Raji (cell line): Measurements from ENCODE around the gene ITGA2.

ENCODE experiments used
- POLR2A ChIP-seq: IDR thresholded peaks from 2 replicates; pipeline ENCODE4 v1.6.1; 2011; ENCODE audit warnings: low read depth, low read length, control low read depth; ENCODE audit not compliant: insufficient read depth

The ITGA2 gene

DNA sequence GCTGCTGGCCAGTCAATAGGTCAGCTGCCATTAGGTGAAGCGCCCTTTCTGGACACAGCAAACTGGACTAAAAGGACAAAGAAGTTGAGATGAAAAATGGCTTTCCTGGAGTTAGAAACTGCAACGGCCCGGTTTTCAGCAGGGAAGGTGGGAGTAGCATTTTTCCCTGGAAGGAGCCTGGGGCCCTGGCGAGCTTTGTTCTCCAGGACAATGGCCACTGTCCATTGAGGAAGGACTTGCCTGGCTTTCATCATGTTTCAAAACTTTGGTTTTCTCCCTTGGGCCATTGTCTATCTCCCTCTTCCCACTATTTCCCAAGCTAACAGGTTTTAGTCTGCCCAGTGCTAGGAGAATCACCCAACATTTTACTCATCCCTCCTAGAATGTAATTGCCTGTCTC lies 64.2 kb downstream of the ITGA2 start:
- no peak for TF ChIP-seq POLR2A

GRCh38 chr5:53055365-53055764 lies 66.2 kb downstream of the ITGA2 start:
- no peak for TF ChIP-seq POLR2A

DNA sequence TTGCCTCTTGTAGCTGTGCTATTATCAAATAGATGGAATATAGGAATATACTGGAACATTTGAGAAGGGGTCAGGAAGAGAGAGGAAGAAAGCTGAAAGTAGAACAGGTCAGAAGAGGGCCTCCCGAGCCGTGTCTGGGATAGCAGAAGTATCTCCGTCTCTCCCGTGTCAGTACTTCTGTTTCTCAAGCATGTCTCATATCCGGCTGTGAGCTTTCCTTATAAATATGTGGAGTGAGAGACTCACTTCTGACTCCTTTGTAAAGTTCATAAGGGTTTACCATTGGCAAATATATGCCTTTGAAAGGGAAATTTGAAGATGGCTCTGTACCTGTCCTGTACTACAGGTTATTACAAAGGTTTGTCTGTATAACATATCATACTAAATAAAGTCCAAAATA lies 70.1 kb downstream of the ITGA2 start:
- no peak for TF ChIP-seq POLR2A

DNA sequence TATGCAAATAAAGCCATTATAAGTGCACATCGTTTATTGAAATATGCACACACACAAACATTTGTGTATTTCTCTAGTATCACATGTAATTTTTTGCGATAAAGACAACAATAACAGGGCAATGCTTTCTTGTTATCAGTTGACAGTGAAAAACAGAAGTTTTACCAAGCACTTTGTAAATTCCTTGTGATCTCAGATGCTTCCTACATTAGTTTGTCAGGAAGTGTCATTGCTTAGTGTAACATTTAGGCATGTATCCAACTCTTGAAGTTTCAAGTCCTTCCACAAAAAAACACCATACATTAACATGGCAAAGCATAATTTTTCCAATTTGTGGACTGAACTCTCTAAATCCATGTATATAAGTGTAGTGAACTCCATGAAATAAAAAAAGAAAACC lies 74.0 kb downstream of the ITGA2 start:
- no peak for TF ChIP-seq POLR2A

GRCh38 chr5:53063791-53064190 lies 74.6 kb downstream of the ITGA2 start:
- no peak for TF ChIP-seq POLR2A

DNA sequence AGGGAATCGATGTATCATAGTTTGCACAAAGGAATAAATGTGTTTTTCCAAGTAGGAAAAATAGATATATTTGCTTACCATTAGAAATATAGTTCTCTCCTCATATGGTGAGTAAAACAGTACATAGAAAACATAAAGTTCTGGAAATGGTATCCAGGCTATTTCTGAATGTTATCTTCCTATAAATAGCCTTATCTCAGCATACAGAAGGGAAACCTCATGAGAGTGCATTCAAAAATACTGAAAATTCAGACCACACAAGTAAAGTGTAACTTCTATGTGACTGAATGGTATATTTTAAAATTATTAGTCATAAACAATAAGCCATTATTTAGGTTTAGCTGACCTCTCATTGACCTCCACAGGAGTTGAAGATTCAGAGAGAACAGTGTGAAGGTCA lies 76.9 kb downstream of the ITGA2 start:
- no peak for TF ChIP-seq POLR2A

DNA sequence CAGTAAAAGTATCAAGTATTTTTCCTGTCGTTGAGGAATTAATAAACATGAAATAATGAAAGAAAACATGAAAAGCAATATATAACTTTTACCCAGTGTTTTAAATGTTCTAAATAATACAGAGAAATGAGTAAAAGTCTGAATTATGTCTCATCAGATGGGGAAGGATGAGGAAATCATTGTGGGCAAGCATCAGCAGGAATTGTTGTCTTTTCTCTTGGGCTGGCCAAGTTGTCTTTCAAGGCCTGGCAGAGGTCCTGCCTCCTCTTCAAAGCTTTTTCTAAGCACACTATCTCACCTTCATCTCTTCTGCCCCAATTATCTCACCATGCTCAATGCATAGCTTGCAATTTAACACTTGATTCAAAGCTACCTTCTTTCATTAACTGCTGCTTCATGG lies 78.5 kb downstream of the ITGA2 start:
- no peak for TF ChIP-seq POLR2A

- TF ChIP-seq POLR2A: no peak
Observed at GRCh38 chr5:53068291-53068836, 79.2 kb downstream of the ITGA2 start.

- TF ChIP-seq POLR2A: no peak
Observed at GRCh38 chr5:53069626-53070025, 80.5 kb downstream of the ITGA2 start.

DNA sequence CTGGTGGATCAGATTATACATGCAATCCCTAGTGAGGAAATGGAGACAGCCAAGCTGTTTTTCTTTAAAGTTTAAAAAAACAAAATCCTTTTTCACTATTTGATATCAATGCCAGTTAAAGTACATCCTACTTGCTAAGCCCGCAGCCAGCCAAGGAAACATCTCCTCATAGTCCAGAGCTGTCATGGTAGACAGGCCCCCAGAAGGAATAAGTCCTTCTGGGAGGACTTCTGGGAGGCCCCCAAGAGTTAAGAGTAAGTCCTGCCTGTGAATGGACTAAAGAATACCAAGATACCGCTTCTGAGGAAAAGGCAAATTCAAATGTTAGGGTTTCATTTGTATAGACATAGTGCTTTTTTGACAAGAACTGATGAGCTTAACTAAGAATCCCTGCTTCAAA lies 82.1 kb downstream of the ITGA2 start:
- TF ChIP-seq POLR2A: no peak

- no peak for TF ChIP-seq POLR2A
Observed at GRCh38 chr5:53071738-53072137, 82.6 kb downstream of the ITGA2 start.

DNA sequence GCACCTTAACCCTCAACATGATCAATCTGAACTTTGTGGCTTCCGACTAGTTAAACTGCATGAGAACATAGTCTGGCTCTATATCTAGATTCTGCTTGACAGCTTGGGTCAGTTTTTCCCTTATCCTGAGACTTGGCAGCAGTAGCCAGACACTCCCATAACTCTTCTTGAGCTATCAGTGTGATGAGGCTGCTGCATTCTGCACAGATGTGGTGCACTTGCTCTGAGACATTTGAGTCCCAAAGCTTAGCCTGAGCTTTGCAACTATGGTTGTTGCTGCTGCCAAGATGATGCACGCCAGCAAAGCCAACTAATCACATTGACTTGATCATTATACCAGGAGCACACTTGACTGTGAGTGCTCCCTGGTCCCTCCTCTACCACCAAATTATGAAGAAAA lies 84.2 kb downstream of the ITGA2 start:
- no peak for TF ChIP-seq POLR2A

DNA sequence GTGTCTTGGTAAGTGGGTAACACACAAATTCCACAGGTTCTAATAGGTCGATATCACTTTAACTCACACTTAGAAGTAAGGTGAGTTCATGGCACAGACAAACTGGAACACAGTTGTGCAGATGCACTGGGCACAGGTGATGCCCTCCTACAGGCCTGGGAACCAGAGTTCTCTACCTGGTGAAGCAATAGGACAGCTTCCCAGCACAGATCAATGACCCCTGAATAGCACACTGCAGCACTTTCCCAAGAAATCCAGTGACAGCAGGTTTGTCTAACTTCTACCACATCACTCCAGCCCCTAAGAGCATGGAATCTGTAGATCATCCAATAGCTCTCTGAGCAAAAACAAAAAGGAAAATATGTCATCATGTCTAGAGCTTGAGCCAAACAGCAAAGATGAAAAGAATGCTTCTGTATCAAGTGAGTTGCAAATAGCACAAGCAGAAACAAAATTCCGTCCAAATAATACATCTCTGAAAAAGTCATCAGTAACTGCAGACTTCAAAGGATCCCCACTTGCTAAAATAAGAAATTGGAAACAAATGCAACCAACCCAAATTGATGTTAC lies 86.9 kb downstream of the ITGA2 start:
- TF ChIP-seq POLR2A: no peak

DNA sequence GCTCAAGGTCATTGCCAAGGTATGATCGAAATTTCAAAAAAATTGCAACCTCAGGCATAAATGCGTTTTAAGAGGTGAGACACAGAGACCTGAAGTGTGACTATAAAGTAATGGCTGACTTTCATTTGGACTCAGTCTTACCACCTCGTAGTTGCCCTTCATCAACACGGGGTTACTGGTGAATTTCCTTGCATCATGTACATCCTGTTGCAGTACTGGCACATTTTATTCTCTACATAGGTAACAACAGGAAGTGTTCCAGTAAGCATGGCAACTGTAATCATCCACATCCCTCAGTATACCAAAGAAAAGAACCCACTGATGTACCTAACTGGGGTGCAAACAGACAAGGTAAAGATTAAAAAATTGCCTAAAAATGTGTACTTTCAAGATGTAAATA lies 91.1 kb downstream of the ITGA2 start:
- TF ChIP-seq POLR2A: no peak

DNA sequence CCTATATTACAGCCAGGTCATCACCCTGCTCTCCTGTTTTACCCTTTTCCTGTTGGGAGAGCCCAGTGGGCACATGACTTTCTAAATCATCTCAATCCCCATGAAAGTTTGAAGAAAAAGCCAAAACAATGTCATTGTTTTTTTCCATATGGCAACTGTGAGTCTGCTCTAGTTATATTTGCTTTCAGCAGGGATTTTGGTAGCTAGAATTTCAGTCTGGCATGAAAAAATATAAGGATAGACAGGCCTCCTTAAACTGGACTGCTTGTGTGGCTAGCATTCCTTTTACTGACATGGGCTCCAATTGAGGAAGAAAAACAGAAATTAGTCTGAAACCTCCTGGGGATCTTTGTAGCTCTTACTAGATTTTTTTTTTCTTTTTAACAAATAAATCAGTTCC lies 94.8 kb downstream of the ITGA2 start:
- no peak for TF ChIP-seq POLR2A

GRCh38 chr5:53084546-53085255 lies 95.5 kb downstream of the ITGA2 start:
- no peak for TF ChIP-seq POLR2A

- no peak for TF ChIP-seq POLR2A
Observed at GRCh38 chr5:53087171-53087570, 98.0 kb downstream of the ITGA2 start.
